ENCODE measurements around the gene GRIK3.
"Not testable (repeated sequence)": the region's sequence is repeated elsewhere in the genome, so short reads cannot be mapped to it uniquely, and the experiment has no call there.

Gene GRIK3

DNA sequence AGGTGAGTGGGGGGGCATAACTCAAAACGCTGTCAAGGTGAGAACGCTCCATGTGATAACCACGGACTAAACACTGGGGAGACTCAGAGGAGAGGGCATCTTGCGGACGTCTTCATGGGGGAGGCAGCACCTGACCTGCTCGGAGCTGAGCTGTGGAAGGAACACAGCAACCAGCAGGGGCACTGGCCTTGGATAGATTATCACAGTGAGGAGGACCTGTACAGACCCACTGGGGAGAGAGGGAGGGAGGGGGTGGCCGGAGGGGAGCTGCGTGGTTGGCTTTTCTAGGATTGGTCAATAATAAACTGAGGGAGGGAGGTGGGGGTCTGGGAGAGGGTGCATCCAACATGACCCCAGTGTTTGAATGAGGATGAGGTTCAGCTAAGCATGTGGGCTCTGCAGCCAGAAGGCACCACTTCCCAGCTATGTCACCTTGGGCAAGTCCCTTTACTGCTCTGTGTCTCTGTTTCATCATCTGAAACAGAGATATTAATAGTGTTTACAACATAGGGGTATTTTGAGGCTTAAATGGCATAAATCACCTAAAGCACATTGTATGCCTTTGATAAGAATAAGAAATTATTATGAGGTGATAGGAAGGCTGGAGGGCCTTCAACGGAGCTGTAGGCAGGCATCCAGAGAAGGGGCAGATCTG lies 123.3 kb downstream of the GRIK3 start:
- no peak for DNase-seq (ENCODE audit: low read depth, low spot score)

GRCh38 chr1:36909946-36910725 lies 124.2 kb downstream of the GRIK3 start:
- DNase-seq (ENCODE audit: low read depth, low spot score): no peak

DNA sequence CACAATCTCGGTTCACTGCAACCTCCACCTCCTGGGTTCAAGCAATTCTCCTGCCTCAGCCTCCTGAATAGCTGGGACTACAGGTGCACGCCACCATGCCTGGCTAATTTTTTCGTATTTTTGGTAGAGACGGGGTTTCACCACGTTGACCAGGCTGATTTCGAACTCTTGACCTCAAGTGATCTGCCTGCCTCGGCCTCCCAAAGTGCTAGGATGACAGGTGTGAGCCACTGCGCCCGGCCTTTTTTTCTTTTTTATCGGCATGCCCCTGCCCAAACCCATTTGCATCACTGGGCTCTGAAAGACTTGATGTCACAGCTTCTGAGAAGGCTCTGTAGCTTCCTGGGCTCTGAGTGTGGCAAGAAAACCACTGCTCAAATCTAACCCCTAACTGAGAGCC lies 125.0 kb downstream of the GRIK3 start:
- not testable (repeated sequence) for DNase-seq (ENCODE audit: low read depth, low spot score)

DNA sequence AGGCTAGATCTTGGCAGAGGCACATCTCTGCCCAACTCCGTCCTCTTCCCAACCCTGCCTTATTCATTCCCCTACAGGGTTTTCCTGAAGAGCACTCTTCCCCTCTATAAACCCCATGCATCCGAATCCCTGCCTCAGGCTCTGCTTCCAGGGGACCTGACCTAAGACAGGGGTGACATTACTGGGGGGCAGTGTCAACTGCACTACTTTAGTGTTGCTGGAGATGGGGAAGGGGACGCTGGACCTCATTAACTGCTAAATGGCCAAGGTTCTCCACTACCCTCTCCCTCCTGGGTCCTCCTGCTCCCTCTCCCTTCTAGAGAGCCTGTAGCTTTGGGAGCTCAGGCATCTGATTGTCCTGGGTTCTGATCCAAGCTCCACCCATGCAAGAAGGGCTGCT lies 126.2 kb downstream of the GRIK3 start:
- DNase-seq (ENCODE audit: low read depth, low spot score): no peak

DNA sequence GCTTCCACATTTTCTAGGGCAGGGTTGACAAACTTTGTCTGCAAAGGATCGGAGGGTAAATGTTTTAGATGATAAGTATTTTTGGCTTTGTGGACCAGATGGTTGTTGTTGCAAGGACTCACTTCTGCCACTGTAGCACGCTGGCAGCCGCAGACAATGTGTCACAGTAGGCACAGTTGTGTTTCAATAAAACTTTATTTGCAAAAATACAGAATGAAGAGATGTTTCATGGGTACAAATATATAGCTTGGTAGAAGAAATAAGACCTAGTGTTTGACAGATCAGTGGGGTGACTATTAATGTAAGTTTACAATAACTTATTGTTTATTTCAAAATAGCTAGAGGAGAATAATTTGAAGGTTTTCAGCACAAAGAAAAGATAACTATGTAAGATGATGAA lies 127.8 kb downstream of the GRIK3 start:
- DNase-seq (ENCODE audit: low read depth, low spot score): no peak

DNA sequence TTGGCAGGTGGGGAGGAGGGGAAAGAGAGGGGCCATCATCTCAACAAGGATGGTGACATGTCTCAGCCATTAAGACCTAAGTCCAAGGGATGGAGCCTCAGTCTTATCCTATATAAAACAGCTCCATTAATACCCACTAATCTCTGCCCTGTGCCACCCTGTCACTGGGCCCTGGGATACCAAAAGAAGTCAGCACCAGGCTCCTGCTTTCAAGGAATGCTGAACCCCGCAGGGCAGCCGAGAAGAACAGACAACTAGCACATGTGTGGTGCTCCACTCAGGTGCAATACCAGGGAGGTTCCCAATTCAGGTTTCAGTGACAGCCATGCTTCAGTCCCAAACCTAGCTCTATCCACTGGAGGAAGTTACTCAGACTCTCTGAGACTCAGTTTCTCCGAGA lies 128.4 kb downstream of the GRIK3 start:
- no peak for DNase-seq (ENCODE audit: low read depth, low spot score)

DNA sequence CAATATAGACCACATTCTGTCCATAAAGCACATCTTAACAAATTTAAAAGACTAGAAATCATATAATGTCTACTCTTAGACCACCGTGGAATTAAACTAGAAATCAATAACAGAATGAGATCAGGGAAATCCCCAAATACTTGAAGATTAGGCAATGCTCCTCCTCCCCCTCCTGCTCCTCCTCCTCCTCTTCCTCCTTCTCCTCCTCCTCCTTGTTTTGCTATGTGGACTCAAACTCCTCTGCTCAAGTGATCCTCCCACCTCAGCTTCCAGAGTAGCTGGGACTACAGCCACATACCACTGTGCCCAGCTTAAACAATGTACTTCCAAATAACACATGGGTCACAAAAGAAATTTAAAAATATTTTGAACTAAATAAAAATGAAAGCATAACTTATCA lies 134.2 kb downstream of the GRIK3 start:
- DNase-seq (ENCODE audit: low read depth, low spot score): no peak

- not testable (repeated sequence) for DNase-seq (ENCODE audit: low read depth, low spot score)
Measured at GRCh38 chr1:36897813-36898212, 136.5 kb downstream of the GRIK3 start.

DNA sequence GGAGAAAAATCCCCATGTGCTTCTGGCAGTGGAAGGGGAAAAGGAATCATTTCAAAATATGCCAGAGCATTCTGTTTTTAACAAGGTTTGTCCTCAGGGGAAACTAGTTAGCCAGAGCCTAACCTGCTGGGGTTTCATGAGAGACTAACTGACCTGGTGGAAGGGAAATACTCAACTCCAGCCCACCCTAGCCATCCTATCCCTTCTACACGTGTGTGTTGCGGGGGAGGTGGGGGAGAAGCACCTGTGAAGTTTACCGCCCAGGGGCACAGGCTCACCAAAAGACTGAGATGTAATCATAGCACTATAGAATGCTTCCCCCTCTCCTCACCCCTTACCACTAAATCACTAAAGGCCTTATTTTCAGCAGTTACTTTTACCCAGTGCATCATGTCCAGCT lies 139.5 kb downstream of the GRIK3 start:
- DNase-seq (ENCODE audit: low read depth, low spot score): no peak

GRCh38 chr1:36890776-36891175 lies 143.5 kb downstream of the GRIK3 start:
- DNase-seq (ENCODE audit: low read depth, low spot score): no peak

DNA sequence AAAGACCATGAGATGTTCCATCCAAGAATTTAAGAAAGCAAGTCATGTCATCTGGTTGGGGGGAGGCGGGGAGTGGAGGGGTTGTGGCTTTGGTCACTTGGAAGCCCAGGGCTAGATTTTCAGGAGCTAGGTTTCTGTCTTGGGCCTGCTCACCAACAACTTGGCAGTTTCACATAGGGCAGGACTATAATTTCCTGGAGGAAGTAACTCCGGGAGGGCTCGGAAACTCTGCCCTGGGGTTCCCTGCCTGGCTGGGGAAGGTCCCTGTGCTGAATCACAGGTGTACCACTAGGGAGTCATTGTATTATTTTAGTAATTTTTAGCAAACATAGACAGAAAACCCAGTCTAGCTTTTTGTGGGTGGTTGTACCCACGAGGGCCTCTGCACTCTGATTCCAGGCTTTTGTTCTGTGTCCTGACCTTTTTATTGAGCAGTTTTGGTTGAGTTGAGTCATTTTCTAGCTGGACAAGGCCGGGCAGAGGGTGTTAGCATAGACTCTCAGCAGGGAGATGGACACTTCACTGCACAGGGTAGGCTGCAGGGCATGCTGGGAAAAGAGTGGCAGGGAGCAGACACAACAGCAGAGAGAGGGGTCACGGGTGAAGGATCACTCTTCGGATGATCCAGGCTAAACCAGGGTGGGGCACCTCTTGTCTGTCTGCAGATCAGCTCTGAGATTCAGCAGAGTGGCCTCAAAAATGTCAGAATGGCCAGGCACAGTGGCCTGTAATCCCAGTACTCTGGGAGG lies 144.7 kb downstream of the GRIK3 start:
- DNase-seq (ENCODE audit: low read depth, low spot score): no peak

GRCh38 chr1:36888811-36889477 lies 145.4 kb downstream of the GRIK3 start:
- DNase-seq (ENCODE audit: low read depth, low spot score): no peak

GRCh38 chr1:36885540-36886357 lies 148.6 kb downstream of the GRIK3 start:
- DNase-seq (ENCODE audit: low read depth, low spot score): no peak

- DNase-seq (ENCODE audit: low read depth, low spot score): no peak
Measured at GRCh38 chr1:36884801-36885200, 149.5 kb downstream of the GRIK3 start.

GRCh38 chr1:36884029-36884701 lies 150.2 kb downstream of the GRIK3 start:
- no peak for DNase-seq (ENCODE audit: low read depth, low spot score)

DNA sequence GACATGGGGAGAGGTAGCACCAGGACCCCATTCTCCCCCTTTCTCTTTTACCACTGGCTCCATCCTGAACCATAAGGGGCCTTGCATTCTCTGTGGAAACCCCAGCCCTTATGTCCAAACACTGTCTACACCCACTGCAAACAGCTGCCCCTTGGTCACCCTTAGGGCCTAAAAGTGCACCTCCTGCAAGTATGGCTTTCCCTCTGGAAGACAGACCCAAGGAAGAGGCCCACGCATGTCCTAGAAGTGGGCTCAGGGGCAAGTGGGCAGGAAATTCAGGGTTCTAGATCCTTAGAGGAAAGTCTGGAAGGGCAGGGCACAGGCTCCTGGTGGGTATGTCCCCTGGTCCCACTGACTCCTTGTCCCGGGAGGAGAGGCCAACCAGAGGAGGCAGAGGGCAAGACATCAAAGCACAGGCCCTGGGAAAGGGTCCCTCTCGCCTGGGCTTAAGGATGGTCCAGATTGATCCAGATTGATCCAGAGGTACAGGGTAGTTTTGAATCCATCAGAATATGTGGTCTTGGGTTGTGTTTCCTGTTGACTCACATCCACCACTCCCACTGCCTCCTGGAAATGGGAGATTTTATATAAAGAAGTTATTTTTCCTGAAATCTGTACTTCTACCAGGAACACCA lies 150.9 kb downstream of the GRIK3 start:
- DNase-seq (ENCODE audit: low read depth, low spot score): no peak

DNA sequence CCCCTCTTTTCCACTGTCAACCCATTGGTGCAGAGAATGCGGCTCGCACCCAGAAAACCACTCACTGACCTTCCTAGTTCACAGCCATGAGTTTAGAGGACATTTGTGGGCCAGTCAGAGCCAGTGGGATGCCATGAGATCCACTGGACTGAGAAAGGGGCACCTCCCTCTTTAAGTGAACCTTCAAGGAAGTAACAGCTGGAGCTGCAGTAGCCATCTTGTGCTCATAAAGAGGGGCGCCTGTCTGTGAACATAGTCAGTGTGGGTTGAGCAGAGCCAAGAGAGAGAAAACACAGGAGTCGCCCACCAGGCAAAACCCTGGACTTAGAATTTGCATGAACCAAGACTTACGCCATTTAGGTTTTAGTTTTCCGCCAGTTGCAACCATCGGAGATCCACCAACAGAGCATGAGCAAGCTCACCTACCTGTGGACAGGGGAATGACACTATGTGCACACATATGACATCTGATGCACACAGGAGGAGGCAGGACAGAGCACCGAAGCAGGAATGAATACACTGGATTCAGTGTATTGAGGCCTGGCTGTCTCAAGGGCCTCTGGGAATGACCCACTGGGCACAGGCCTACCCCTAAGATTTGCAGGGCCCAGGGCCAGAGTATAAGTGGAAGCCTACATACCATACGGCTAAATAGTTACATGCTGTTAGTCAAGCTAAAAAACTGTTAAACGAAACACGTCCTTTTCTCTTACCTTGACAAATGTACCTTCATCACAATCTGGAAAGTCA lies 151.6 kb downstream of the GRIK3 start:
- no peak for DNase-seq (ENCODE audit: low read depth, low spot score)

GRCh38 chr1:36881541-36881940 lies 152.8 kb downstream of the GRIK3 start:
- DNase-seq (ENCODE audit: low read depth, low spot score): no peak

DNA sequence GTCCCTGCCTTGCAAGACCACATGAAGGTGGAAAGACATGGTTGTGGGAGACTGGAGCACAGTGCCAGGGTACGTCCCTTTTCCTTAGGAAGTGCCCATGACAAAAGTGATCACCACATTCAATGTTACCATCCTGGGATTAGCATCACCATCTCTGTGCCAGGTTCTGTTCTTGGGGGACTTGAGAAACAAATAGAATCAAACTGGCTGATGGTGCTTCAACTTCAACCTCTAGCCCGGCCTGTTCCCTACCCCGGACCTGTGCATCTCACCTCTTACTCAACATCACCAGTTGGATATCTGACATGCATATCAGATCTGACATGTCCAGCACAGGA lies 153.3 kb downstream of the GRIK3 start:
- no peak for DNase-seq (ENCODE audit: low read depth, low spot score)

Data from smooth muscle cell of the brain vasculature (primary cell).